Stimulated activated CD4-positive, alpha-beta T cell treated with anti-CD3 and anti-CD28 coated beads, TNF-alpha, amount 100 ng/mL, for 24 hours (primary cell): ENCODE data around the gene GP1BB.
"Not testable (repeated sequence)": the region's sequence is repeated elsewhere in the genome, so short reads cannot be mapped to it uniquely, and the experiment has no call there.

Source experiments
- DNase-seq, 3 experiments: peaks; one replicate each; pipeline ENCODE4 v3.0.0-alpha.2; 2020; ENCODE audit warnings: low read depth in 3 of 3

The GP1BB gene

DNA sequence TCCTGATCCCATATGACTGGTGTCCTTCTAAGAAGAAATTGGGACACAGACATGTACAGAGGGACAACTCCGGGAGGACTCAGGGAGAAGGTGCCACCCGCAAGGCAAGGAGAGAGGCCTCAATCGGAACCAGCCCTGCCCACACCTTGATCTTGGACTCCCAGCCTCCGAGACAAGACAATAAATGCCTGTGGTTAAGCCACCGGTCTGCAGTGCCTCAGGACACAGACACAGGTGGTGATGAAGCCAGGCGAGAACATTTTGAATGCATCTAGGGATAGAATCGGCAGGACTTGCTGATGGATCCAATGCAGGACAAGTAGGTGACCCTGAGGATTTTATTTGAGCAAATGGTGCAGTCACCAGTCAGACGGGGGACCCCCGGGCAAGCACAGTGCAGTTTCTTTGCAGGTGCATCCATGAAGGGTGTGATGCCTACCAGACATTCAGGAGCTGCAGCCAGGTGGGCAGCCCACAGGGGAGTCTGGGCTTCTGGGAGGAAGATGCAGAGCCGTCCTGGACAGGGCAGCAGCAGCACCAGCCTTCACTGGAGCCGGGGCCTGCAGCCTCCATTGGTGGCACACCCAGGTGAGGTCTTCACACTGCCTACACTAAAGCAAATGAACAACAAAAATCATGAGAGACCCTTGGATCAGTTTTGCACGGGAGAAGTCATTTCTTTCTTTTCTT lies 29.2 kb upstream of the GP1BB start:
- no peak for DNase-seq

DNA sequence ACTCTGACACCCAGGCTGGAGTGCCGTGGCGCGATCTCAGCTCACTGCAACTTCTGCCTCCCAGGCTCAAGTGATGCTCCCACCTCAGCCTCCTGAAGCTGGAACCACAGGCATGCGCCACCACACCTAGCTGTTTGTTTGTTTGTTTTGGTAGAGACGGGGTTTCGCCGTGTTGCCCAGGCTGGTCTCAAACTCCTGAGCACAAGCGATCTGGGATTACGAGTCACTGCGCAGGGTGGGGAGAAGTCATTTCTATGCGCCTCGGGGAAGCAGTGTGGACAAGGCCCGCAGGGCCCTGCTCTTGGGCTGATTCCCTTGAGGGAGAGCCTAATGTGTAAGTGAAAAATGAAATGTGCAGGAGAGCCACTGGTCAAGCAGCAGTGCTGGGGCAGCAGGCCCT lies 28.6 kb upstream of the GP1BB start:
- no peak for DNase-seq

DNA sequence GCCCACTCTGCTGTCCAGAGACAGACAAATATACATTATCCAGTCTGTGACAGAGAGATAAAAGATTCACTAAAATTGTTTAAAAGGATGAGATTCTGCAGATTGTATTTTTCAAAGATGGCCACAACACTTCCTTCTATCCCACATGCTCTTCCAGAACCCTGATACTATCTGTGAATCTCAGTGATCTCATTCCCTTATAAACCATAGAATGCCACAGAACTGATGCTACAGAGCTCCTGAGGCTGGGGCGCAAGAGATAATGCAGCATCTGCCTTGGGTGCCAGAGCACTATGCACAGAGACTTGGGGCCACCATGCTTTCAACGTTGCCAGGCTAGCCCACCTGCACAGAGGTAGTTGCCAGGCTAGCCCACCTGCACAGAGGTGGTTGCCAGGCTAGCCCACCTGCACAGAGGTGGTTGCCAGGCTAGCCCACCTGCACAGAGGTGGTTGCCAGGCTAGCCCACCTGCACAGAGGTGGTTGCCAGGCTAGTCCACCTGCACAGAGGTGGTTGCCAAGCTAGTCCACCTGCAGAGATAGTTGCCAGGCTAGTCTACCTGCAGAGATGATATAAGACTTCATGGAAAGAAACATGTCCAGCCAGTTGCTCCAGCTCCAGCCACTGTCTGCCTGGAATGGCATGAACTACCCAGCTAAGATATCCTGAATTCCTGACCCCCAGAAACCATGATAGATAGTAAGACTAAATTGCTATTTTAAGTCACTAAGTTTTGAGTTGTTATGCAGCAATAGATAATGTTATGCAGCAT lies 26.6 kb upstream of the GP1BB start:
- DNase-seq = no peak

DNA sequence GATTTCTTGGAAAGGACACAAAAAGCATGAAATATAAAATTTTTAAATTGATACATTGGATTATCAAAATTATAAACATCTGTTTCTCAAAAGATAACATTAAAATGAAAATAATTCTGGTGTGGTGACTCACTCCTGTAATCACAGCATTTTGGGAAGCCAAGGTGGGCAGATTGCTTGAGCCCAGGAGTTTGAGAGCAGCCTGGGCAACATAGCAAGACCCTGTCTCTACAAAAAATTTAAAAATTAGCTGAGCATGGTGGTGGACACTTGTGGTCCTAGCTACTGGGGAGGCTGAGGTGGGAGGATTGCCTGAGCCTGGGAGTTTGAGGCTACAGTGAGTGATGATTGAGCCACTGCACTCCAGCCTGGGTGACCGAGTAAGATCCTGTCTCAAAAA lies 25.5 kb upstream of the GP1BB start:
- DNase-seq = not testable (repeated sequence)

DNA sequence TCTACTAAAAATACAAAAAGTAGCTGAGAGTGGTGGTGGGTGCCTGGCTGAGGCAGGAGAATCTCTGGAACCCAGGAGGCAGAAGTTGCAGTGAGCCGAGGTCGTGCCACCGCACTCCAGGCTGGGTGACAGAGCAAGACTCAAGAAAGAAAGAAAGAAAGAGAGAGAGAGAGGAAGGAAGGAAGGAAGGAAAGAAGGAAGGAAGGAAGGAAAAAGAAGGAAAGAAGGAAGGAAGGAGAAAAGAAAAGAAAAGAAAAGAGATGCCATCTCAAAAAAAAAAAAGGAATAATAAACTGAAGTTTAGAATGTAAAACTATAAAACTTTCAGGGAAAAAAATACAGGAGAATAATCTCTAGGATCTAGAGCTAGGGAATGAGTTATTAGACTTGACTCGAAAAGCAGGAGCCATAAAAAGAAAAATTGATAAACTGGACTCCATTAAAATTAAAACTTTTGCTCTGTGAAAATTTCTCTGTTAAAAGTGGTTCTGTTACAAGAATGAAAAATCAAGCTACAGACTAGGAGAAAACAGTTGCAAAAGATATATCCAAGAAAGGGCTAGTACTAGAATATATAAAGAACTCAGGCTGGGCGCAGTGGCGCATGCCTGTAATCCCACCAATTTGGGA lies 22.4 kb upstream of the GP1BB start:
- no peak for DNase-seq

DNA sequence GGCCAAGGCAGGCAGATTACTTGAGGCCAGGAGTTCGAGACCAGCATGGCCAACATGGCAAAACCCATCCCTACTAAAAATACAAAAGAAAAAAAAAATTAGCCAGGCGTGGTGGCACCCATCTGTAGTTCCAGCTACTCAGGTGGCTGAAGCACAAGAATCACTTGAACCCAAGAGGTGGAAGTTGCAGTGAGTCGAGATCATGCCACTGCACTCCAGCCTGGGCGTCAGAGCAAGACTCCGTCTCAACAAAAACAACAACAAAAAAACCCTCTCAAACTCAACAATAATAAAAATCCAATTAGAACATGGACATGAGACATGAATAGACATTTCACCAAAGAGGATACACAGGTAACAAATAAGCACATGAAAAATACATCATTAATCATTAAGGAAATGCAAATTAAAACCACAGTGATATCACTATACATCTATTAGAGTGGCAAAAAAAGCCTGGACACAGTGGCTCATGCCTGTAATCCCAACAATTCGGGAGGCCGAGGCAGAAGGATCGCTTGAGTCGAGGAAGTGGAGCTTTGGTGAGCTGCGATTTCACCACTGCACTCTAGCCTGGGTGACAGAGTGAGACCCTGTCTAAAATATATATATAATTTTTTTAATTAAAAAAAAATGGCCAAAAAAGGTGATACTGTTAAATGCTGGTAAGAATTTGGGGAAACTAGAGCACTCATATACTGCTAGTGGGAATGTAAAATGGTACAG lies 21.8 kb upstream of the GP1BB start:
- DNase-seq = no peak

DNA sequence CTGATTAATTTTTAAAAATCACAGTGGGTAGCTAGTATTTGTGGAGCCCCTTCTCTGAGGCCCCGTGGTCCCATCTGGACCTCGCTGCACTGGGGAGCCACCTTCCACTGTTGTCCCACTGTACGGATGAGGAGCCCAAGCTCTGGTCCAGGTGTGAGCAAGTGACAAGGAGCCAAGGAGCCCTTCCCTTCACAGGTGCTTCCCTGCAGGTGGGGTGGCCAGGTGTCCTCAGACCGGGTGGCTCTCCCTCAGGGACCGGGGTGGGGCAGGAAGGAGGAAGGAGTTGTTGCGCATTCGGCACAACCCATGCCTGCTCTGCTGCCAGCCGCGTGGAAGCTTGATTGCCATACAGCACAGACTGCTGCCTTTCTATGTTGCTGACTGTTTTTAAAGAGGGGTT lies 19.5 kb upstream of the GP1BB start:
- no peak for DNase-seq

DNA sequence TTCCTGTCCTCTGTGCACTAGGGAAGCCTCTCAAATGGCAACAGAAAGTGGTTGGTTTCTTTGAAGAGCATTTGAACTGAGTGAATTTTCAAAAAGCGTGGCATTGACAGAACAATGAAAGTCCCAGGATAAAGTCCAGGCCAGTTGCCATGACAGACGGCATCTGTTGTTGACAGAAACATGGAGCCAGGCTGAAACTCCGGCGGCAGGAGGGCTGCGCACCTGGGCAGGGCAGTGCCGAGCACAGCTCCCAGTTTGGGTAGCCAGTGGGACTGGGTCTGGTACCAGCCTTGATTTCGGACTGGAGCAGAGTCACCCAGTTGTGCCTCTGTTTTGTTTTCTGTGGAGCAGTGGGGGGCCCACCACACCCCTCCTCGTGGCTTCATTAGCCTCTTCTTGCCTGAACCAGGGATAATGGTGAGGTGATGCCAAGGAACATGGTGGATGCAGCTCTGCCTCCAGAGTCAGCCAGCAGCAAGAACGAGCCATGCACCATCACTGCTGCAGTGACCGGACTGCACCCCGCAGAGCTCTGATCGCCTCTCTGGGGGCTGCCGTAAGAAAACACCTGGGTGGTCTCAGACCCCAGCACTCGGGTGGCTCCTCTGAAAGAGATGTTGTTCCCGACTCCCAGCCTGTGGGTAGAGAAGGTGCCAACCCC lies 18.9 kb upstream of the GP1BB start:
- no peak for DNase-seq

DNA sequence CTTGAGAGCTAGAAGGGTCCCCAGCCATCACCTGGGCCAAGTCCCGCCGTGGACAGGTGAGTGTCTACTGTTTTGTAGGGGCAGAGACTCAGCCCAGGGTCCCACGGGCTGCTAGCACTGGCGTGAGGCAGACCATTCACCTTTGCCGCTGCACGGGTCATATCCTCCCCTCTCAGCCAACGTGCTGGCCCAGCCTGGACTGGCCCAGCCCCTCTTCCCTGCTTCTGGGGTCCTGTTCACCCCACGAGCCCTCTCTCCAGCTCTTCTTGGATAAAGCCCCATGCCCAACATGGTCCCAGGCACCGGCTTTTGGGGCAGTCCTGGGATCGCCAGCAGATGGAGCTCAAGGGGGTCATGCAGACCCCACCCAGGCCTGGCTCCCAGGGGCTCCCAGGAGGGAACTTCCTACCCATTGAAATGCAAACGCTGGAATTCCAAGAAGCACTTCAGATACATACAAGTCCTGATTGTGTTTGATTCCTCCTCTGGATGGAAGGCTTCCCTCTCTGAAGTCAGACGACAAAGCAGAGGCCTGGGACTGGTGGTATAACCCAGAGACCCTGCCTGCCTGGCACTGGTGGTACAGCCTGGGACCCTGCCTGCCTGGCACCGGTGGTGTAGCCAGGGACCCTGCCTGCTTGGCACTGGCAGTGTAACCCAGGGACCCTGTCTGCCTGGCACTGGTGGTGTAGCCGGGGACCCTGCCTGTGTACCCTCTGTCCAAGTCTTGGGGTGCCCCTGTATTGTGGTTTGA lies 18.0 kb upstream of the GP1BB start:
- no peak for DNase-seq

DNA sequence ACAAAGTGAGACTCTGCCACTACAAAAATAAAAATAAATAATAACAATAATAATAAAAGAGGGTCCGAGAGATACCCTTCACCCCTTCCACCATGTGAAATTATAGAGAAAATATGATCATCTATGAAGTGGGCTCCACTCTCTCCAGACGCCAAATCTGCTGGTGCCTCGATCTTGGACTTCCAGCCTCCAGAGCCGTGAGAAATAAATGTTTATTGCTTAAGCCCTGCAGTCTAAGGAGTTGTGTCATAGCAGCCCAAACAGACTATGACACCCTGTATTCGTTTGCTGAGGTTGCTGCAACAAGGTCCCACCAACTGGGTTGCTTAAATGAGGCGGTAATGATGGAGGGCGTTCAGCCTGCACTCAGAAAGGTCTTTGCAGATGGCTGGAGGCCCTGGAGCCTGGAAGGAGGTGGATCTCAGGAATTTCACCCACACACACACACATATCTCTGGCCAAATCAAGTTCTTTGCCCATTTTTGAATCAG lies 16.6 kb upstream of the GP1BB start:
- no peak for DNase-seq

DNA sequence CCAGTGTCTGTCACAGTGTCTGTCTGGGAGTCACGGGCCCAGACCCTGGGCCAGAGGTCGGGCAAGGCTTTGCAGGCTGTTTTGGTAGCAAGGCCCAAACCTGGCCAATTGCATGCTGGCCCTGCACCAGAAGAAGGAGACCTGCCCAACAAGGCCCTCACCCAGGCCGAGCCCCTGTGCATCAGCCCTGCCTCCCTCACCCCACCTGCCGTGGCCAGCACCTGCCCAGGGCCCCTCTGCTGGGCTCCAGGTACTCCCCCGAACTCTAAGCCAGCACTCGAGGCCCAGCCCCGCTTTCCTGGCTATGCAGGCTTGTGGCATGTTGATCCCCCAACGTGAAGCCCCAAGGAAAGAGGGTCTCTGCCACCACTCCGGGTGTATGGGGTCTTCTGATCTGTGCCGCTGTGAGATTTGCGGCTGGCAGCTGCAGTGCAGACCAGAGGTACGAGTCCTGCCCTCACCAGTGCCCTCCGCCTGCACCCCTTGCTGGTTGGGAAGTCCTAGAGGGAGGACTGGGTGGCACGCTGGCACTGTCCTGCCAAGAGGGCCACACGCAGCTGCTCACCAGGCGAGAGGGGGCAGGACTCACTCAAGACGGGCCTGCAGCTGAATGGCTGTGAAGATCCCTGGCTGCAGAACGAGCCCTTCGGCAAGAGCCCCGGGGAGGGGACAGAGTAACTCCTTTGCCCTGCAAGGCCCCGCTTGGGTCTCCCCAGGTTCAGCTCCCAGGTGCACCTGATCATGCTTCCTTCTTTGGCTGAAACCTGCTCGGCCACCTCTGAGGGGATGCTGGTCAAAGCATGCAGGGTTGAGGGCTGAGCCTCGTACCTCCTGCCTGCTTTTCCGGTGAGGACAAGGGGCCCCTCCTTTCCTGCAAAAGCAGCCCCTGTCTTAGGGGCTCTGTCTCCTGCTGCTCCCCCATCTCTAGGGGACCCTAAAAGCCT lies 15.7 kb upstream of the GP1BB start:
- DNase-seq = no peak

DNA sequence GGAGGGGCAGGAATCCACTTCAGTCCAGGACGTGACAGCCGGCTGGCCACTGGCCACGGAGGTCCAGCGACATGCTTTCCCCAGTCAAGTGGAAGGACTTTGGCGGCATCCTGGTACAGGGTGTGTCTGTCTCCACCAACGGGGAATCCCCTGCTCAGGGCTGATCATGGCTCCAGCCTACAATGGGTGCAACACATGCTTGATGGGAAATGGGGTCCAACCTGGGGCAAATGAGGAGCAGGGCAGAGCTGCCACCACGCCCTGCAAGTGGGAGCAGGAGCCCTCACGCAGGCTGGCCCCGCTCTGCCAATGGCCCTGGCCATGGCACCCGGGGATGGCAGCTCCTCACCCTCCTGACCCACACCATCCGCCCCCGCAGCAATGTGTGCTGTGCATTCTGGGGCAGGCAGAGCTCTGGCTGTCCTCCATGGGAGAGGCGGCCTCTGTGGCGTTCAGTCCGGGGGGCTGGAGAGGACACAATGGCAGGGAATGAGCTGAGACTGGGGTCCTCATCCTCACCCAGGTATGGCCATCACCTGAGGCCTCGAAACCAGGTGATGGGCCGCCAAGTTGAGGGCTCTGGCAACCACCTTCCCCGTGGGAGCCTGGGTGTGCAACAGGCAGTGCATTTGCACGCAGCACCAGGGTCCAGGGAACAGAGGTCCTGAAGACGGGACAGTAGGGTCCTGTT lies 14.9 kb upstream of the GP1BB start:
- DNase-seq = no peak

DNA sequence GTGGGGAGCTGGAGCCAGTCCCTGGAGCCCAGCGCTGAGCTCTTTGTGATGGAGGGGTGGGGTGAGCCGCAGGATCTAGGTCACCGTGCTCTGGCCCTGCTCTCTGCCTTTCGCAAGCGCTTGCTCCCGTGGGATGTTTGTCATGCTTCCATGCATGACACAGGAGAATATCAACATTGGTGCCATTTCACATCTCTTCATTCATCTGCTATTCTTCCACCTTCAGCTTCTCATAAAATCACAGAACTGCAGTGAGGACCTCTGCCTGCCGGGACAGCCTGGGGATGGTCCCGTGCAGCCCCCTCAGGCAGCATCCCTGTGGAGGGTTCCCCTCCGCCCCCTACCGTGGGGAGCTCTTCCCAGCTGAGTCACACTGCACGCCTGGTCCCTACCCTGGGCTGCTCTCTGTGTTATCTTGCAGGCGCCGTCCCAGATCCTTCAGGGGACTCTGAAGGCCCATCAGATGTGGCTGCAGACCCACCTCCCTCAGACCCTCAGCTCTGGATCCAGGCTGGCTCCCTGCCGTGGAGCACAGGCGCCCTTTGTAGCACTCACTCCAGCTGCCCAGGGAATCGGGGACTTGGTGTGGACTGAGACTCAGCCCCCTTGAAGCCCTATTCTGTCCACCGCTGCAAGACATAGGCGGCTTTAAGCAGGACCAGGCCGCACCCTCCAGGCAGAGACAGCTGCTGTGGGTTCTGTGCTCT lies 14.1 kb upstream of the GP1BB start:
- DNase-seq = no peak

DNA sequence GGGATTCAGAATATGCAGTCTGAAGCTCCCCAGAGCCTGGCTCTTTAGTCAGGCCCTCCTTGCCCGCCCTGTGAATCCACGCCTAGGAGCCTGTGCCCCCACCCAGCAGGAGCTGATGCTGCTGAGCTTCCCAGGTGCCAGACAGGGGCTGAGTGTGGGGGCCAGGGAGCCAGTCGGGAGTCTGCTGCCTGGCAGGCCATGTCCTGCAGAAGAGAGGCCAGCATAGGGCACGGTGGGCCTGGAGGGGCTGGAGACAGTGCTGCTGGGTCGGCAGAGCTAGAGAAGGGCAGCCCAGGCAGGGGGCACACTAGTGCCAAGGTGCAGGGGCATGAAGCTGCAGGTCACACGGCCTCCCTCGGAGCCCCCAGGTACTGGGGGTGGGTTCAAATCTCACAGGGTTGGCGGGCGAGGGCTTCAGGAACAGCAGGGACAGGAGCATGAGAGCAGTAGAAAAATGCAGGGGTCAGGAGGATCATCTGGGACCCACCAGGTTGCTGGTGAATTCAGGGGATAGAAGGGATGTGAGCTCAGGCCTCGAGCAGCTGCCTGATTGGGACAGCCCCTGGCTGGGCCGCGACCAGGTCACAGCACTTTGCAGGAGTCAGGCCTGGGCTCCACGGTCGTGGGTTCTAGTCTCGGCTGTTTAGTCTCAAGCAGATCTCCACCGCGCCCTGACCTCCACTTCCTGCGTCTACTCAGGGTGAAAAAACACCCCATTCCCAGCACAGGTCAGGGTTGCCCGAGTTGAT lies 13.1 kb upstream of the GP1BB start:
- no peak for DNase-seq

DNA sequence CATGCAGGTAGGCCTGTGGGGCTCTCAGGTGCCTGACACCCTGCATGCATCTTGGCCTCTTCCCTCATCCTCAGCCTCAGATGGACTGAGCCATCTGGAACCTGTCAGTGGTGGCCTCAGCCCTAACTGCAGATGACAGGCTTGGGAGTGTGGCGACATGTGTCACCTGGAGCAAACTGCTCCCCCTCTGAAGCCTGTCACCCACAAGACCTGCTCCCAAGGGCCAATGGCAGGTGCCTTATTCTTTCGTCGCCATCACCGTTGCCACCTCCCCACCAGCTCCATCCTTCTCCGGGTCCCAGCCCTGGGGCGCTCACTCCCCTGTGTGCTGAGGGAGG lies 12.6 kb upstream of the GP1BB start:
- no peak for DNase-seq

DNA sequence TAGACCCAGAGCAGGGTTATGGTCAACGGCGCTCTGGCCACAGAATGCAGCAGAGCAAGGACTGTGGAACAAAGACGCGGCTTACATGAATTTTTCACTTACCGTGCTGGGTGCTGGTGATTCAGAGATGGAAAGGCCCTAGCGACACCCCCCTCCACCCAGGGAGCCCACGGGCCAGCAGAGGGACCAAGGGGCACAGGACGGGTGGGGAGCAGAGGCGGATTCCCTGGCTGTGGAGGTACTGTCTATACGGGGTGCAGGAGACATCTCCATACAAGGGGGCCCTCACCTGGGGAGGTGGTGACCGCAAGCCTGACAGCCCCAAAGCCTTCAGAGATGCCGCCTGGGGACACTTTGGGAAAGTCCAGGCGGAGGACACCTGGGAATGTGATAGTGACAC lies 10.1 kb upstream of the GP1BB start:
- DNase-seq = no peak

DNA sequence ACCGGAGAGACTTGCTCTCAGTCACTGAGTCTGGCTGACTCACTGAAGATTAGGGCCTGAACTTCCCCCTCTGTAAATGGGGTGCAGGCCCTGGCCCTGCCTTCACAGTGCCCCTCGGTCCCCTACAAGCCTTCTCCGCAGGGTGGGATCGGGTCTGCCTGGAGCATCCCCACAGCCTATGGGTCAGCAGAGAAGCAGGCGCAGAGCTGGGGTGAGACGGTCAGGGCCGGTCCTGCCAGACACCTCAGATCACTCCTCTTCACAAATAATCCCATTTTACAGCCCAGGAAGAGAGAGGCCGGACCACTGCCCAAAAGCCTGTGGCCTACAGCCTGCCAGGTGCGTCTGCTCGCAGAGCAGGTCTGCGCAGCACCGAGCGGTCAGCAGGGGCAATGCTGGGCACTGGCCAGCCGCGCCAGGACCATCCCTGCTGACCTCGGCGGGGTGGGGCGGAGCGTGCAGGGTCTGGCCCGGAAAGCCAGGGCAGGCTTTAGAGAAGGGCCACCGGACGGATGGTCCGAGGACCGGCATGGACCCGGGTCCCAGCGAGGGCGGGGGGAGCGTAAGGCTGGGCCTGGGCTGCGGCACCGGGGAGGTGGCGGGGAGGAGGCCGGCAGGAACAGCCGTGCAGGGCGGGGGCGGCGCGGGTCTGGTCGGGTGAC lies 9.6 kb upstream of the GP1BB start:
- DNase-seq = no peak
